ENCODE results near the gene TEKT2.

DNA sequence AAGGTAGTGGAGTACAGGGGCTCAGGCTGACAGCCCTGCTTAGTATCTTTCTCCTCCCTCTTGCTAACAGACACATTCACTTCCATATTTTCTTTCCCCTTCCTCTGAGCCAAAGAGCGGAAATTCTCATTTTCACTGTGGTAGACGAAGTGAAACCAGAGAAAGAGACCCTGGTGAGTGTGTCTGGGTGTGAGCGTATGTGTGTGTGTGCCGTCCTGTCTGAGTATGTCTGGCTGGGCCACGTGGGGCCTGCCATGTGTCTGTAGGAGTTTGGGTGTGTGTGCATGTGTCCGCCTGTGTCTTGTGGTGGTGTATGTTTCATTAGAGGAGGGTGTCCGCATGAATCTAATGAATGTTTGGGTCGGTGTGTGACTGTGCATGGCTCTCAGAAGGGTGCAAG, 39.5 kb downstream of the TEKT2 start:
- no peak for TF ChIP-seq POLR2A (IDR thresholded peaks at IDR 0.05)
- TF ChIP-seq, protein P1, sequence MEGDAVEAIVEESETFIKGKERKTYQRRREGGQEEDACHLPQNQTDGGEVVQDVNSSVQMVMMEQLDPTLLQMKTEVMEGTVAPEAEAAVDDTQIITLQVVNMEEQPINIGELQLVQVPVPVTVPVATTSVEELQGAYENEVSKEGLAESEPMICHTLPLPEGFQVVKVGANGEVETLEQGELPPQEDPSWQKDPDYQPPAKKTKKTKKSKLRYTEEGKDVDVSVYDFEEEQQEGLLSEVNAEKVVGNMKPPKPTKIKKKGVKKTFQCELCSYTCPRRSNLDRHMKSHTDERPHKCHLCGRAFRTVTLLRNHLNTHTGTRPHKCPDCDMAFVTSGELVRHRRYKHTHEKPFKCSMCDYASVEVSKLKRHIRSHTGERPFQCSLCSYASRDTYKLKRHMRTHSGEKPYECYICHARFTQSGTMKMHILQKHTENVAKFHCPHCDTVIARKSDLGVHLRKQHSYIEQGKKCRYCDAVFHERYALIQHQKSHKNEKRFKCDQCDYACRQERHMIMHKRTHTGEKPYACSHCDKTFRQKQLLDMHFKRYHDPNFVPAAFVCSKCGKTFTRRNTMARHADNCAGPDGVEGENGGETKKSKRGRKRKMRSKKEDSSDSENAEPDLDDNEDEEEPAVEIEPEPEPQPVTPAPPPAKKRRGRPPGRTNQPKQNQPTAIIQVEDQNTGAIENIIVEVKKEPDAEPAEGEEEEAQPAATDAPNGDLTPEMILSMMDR (IDR thresholded peaks at IDR 0.05) = no peak

Data from Peyer's patch (tissue), 4 donors.